Gastrocnemius medialis (tissue), 4 donors: Measurements from ENCODE around the gene COL4A1.

Experiments
- POLR2A ChIP-seq, 2 donors: fragments of 450-650 bp; IDR thresholded peaks; one replicate each; pipeline ENCODE4 v1.6.1; 2017; ENCODE audit warnings: antibody characterized with exemption in 2 of 2, mild to moderate bottlenecking in 2 of 2, moderate library complexity in 2 of 2
- TF ChIP-seq, protein P1 (sequence below), 5 experiments: fragments of 450-650 bp in 3 of 5; fragments of 200-600 bp in 2 of 5; sonication (generic) in 2 of 5; IDR thresholded peaks in 4 of 5; conservative IDR thresholded peaks in 1 of 5; 1 replicate in 4 of 5; 2 replicates in 1 of 5; pipeline ENCODE4 v1.5.1; 2016 to 2019; ENCODE audit warnings: antibody characterized with exemption in 5 of 5, mild to moderate bottlenecking in 3 of 5, moderate library complexity in 3 of 5

DNA sequence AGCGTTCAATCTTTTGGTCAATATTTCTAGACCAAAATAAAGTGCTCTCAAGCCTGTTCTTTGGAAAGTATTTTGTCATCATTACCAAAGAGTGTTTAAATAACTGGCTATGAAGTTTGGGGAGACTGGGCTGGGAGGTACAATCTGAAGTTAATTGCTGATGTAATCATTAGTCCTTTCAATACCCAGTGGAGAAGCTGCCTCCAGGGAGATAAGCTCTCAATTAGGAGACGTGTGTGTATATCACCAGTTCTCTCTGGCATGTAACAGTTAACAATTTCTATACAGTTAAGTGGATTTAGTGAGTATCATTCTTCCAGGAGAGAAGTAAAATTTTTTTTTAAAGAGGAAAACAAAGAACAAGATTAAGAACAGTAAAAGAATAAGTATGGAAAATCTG, 1.4 kb downstream of the COL4A1 start:
- TF ChIP-seq, protein P1, sequence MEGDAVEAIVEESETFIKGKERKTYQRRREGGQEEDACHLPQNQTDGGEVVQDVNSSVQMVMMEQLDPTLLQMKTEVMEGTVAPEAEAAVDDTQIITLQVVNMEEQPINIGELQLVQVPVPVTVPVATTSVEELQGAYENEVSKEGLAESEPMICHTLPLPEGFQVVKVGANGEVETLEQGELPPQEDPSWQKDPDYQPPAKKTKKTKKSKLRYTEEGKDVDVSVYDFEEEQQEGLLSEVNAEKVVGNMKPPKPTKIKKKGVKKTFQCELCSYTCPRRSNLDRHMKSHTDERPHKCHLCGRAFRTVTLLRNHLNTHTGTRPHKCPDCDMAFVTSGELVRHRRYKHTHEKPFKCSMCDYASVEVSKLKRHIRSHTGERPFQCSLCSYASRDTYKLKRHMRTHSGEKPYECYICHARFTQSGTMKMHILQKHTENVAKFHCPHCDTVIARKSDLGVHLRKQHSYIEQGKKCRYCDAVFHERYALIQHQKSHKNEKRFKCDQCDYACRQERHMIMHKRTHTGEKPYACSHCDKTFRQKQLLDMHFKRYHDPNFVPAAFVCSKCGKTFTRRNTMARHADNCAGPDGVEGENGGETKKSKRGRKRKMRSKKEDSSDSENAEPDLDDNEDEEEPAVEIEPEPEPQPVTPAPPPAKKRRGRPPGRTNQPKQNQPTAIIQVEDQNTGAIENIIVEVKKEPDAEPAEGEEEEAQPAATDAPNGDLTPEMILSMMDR (IDR thresholded peaks at IDR 0.05 in 4 of 5, conservative IDR thresholded peaks at IDR 0.05 in 1 of 5) = no peak
- TF ChIP-seq POLR2A (IDR thresholded peaks at IDR 0.05) = no peak
